ENCODE measurements around the gene RAB6B.

- TF ChIP-seq POLR2A (IDR thresholded peaks at IDR 0.05) (no peak), CTCF (IDR thresholded peaks at IDR 0.05 in 8 of 11, conservative IDR thresholded peaks at IDR 0.05 in 3 of 11) (no peak)
Observed at GRCh38 chr3:133856316-133856715, 39.4 kb downstream of the RAB6B start.
